LNCaP clone FGC (cell line): ENCODE results near the gene VDAC2.
"Not testable (repeated sequence)": the region's sequence is repeated elsewhere in the genome, so short reads cannot be mapped to it uniquely, and the experiment has no call there.

Experiments used
- DNase-seq: peaks from one replicate; pipeline ENCODE4 v3.0.0-alpha.2; 2011; ENCODE audit warnings: low read depth
- H3K4me3 ChIP-seq: 2 replicates; pipeline ENCODE4 v1.5.1; 2011; ENCODE audit warnings: mild to moderate bottlenecking, low read depth, low read length, control low read depth
- TF ChIP-seq, protein P1 (sequence below): IDR thresholded peaks from 2 replicates; pipeline ENCODE4 v1.5.1; 2012; ENCODE audit warnings: mild to moderate bottlenecking; ENCODE audit not compliant: control insufficient read depth, insufficient read depth; ENCODE audit errors: extremely low read depth

VDAC2 gene

GRCh38 chr10:75189266-75190096 is 21.1 kb upstream of the VDAC2 start:
- TF ChIP-seq, protein P1, sequence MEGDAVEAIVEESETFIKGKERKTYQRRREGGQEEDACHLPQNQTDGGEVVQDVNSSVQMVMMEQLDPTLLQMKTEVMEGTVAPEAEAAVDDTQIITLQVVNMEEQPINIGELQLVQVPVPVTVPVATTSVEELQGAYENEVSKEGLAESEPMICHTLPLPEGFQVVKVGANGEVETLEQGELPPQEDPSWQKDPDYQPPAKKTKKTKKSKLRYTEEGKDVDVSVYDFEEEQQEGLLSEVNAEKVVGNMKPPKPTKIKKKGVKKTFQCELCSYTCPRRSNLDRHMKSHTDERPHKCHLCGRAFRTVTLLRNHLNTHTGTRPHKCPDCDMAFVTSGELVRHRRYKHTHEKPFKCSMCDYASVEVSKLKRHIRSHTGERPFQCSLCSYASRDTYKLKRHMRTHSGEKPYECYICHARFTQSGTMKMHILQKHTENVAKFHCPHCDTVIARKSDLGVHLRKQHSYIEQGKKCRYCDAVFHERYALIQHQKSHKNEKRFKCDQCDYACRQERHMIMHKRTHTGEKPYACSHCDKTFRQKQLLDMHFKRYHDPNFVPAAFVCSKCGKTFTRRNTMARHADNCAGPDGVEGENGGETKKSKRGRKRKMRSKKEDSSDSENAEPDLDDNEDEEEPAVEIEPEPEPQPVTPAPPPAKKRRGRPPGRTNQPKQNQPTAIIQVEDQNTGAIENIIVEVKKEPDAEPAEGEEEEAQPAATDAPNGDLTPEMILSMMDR: no peak

GRCh38 chr10:75191821-75192568 is 18.6 kb upstream of the VDAC2 start:
- peak; percentile 33 for DNase-seq
- peak overlapping the region; percentile 11; the same call in 1 of the 2 replicates for H3K4me3 ChIP-seq
- TF ChIP-seq, protein P1: peak; percentile 16; the same call in 1 of the 2 replicates

More at GRCh38 chr10:75189266-75190096, 21.1 kb upstream of the VDAC2 start:
- DNase-seq: no peak
- H3K4me3 ChIP-seq: no peak overlapping the region

DNA sequence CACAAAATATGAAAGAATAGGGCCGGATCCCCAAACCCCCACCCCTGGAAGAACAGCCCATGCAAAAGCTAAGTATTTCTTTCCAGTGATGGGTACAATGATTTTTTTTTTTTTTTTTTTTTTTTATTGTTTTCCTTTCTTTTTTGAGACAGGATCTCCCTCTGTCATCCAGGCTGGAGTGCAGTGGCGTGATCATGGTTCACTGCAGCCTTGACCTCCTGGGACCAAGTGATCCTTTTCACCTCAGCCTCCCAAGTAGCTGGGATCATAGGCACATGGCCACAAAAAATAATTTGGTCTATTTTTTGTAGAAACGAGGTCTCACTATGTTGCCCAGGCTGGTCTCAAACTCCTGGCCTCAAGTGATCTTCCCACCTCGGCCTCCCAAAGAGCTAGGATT is 16.0 kb upstream of the VDAC2 start:
- DNase-seq, H3K4me3 ChIP-seq: not testable (repeated sequence)

DNA sequence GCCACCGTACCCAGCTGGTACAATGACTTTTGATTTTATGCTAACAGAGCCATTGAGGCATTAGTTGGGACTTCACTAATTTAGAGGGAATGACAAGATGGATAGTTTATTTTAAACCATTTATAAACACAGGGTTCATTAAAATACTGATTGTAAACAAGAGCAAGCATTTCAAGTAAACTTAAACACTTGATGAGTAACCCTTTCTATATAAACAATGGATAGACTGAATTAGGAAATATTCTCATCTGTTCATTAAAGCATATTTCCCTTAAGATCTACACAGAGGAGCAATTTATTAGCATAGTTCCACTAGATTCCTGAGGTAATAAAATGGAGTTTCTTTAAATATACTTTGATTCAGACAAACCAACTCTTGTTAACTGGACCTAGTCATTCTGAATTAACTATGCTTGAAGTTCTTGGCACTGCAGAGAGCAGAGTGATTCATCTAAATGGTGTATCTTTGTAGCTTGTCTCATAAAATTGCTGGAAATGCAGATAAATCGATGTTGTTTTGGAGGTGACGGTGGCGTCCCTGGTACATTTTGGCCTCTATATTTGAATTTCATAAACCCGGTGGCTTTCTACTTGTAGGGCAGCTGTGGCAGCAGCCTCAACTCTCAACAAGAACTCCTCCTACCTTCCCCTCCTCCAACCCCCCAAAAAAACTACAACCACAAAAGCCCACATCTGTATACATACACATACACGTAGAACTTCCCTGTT is 15.4 kb upstream of the VDAC2 start:
- no peak for DNase-seq
- TF ChIP-seq, protein P1: no peak

DNA sequence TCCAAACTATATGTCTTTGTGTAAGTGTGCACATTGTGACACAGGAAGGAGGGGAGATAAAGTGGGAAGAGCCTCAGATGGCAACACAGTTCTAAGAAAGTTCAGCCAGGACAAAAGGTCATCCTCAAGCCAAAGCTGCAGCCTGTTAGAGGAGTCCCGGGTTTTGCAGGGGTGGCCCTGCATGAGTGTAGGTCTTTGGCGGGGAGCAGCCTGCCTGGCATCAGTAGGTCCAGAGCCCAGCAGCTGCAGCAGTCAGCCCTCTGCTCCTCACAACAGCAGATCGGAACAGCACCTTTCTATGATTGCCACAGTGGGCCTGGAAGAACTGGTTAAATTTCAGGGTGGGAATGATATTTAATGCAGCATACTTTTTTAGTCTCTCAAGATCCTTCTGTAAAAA is 13.5 kb upstream of the VDAC2 start:
- TF ChIP-seq, protein P1: no peak

More for the DNA sequence above, 15.4 kb upstream of the VDAC2 start:
- no peak overlapping the region for H3K4me3 ChIP-seq

GRCh38 chr10:75197906-75198305 is 12.7 kb upstream of the VDAC2 start:
- H3K4me3 ChIP-seq: no peak overlapping the region
- TF ChIP-seq, protein P1: no peak

More for the DNA sequence above, 13.5 kb upstream of the VDAC2 start:
- DNase-seq: no peak
- no peak overlapping the region for H3K4me3 ChIP-seq

GRCh38 chr10:75199949-75200348 is 10.6 kb upstream of the VDAC2 start:
- DNase-seq, H3K4me3 ChIP-seq: not testable (repeated sequence)

More at GRCh38 chr10:75197906-75198305, 12.7 kb upstream of the VDAC2 start:
- no peak for DNase-seq
